Cardiac muscle cell (in vitro differentiated cells and primary cell): Measurements from ENCODE around the gene ABHD10. TPM values are rescaled to one million over a fixed set of nuclear protein-coding genes. Genes with fewer than 3 reads are reported as not detected.
A peak's percentile ranks its signal among the peaks of the same experiment; 100 is the strongest.

Source experiments
- DNase-seq, 2 donors: peaks; one replicate each; pipeline versions ENCODE4 v3.0.0 to v3.0.0-alpha.2; 2010 to 2017; ENCODE audit warnings: low read depth in 1 of 2, low spot score in 1 of 2
- H3K27ac ChIP-seq: fragments of 200-600 bp; sonication (generic); 2 replicates; pipeline ENCODE4 v1.5.1; 2016
- H3K27me3 ChIP-seq: fragments of 200-600 bp; sonication (generic); 2 replicates; pipeline ENCODE4 v1.6.0; 2016; ENCODE audit warnings: control low read depth
- H3K36me3 ChIP-seq: fragments of 200-600 bp; sonication (generic); 2 replicates; pipeline ENCODE4 v1.5.1; 2016; ENCODE audit warnings: control low read depth
- H3K4me1 ChIP-seq: fragments of 200-600 bp; sonication (generic); 2 replicates; pipeline ENCODE4 v1.8.1; 2017; ENCODE audit warnings: low read depth, mild to moderate bottlenecking, mixed run types
- H3K4me3 ChIP-seq: fragments of 200-600 bp; sonication (generic); 2 replicates; pipeline ENCODE4 v1.5.1; 2016; ENCODE audit warnings: mild to moderate bottlenecking
- H3K9me3 ChIP-seq: fragments of 200-600 bp; sonication (generic); 2 replicates; pipeline ENCODE4 v1.5.1; 2017; ENCODE audit warnings: low read depth, mild to moderate bottlenecking, control low read depth
- polyA plus RNA-seq: library from polyadenylated mRNA; unstranded; fragments of >200 nt; fragmentation: Nextera tagmentation; extraction: Ambion mirVana; gene quantifications from 2 replicates; pipeline ENCODE4 v1.2.1, GENCODE V29; 2016
- total RNA-seq: library from RNA; depleted of rRNA; stranded (reverse); fragments of >200 nt; gene quantifications from 2 replicates; pipeline ENCODE4 v1.2.3, GENCODE V29; 2016
- TF ChIP-seq, protein P1 (sequence below): IDR thresholded peaks from 2 replicates; pipeline ENCODE4 v1.5.1; 2012; ENCODE audit warnings: low read depth, mild to moderate bottlenecking, low read length

Gene ABHD10
- total RNA-seq (22.6 and 27.9 TPM in 2 replicates), polyA plus RNA-seq (37.6 and 45.9 TPM in 2 replicates)

DNA sequence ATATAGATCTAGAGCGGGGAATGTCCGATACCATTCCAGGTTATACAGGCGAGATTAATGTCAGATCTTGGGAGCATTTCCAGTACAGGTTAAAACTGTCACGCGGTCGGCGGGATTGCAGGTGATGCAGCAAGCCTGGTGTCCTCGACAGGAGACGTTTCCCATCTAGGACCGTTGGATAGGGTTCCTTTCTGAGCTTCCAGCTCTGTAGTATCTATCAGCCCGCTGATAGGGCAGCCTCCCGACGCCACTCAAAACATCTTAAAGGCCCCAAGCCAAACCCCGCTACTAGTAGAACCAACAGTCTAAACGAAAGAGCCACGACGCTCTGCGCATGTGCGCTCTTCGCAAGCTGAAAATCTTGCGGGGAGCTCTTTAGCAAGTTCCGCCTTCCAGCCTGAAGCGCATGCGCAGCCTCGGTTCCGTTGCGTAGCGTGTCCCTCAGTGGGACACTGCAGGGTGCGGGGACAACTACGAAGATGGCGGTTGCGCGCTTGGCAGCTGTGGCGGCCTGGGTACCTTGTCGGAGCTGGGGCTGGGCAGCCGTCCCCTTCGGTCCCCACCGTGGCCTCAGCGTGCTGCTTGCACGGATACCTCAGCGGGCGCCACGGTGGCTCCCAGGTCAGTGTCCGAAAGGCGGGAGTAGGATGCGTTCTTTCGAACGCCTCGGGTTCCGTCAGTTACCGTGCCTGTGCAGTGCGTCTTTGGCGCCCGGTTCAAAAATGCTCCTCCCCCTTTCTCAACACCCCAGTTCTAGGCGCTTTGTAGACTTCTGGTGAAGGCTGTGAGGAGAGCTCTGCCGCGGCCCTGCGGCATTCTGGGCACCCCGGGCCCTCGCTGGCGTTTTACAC lies at the start of gene ABHD10:
ABHD10 (plus strand) TSS at position 444 of the 851 bp plus-strand sequence; CDS start at position 480, 36 bp downstream.
- peak within 1 kb of the TSS; percentile 65 for H3K4me3 ChIP-seq
- TF ChIP-seq, protein P1, sequence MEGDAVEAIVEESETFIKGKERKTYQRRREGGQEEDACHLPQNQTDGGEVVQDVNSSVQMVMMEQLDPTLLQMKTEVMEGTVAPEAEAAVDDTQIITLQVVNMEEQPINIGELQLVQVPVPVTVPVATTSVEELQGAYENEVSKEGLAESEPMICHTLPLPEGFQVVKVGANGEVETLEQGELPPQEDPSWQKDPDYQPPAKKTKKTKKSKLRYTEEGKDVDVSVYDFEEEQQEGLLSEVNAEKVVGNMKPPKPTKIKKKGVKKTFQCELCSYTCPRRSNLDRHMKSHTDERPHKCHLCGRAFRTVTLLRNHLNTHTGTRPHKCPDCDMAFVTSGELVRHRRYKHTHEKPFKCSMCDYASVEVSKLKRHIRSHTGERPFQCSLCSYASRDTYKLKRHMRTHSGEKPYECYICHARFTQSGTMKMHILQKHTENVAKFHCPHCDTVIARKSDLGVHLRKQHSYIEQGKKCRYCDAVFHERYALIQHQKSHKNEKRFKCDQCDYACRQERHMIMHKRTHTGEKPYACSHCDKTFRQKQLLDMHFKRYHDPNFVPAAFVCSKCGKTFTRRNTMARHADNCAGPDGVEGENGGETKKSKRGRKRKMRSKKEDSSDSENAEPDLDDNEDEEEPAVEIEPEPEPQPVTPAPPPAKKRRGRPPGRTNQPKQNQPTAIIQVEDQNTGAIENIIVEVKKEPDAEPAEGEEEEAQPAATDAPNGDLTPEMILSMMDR, result no peak
- H3K36me3 ChIP-seq, result no peaks in the 10 kb centered on the region
- H3K4me1 ChIP-seq, result peaks cover 4% of the 10 kb centered on the region
- DNase-seq, result peak; percentile 98 to 99
- no peaks in the 10 kb centered on the region for H3K9me3 ChIP-seq
- H3K27ac ChIP-seq, result no peak within 1 kb of the TSS
- no peaks in the 10 kb centered on the region for H3K27me3 ChIP-seq

DNA sequence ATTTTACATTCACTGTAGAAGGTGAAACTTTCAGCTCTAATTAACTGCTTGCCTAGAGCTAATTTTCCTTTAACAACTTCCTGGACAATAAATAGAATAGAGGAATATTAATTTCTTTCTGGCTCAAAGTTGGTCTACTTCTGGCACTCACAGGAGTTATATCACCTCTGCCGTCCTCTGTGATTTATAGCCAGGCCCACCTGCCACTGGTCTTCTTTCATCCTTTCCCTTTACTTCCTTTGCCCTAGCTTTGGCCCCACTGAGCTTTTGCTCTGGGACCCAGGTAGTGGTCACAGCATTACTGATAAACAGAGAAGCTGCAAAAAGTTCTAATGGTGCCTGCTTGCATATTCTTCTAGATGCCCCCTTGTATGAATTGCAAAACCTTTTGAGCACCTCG lies 49.3 kb upstream of the ABHD10 start:
- no peak for DNase-seq
- H3K27me3 ChIP-seq, result no peaks in the 10 kb centered on the region
- no peak overlapping the region for H3K27ac ChIP-seq
- no peaks in the 10 kb centered on the region for H3K36me3 ChIP-seq
- H3K4me3 ChIP-seq, result no peak overlapping the region
- TF ChIP-seq, protein P1, result no peak
- H3K4me1 ChIP-seq, result no peaks in the 10 kb centered on the region
- H3K9me3 ChIP-seq, result no peaks in the 10 kb centered on the region

DNA sequence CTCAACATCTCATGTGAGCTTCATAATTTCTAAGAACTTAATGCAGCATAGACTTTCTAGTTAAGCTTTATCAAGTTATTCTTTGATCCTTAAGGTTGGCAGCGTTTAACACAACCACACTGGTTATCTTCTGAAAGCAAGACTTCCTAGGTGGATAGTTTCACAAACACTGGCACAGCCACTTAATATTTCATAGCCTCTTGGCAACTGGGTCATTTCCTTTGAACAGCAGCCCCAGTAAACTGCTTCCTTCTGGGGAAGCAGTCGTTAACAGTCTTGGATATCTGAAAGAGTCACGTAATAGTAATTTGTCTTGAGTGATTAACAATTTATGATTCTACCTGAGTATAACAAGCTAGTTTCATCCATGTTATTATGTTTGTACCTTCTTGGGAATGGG lies 45.9 kb upstream of the ABHD10 start:
- H3K27ac ChIP-seq, result no peak overlapping the region
- no peak for DNase-seq
- no peaks in the 10 kb centered on the region for H3K4me1 ChIP-seq
- H3K4me3 ChIP-seq, result no peak overlapping the region
- H3K27me3 ChIP-seq, result no peaks in the 10 kb centered on the region
- TF ChIP-seq, protein P1, result no peak
- no peaks in the 10 kb centered on the region for H3K36me3 ChIP-seq
- H3K9me3 ChIP-seq, result no peaks in the 10 kb centered on the region

DNA sequence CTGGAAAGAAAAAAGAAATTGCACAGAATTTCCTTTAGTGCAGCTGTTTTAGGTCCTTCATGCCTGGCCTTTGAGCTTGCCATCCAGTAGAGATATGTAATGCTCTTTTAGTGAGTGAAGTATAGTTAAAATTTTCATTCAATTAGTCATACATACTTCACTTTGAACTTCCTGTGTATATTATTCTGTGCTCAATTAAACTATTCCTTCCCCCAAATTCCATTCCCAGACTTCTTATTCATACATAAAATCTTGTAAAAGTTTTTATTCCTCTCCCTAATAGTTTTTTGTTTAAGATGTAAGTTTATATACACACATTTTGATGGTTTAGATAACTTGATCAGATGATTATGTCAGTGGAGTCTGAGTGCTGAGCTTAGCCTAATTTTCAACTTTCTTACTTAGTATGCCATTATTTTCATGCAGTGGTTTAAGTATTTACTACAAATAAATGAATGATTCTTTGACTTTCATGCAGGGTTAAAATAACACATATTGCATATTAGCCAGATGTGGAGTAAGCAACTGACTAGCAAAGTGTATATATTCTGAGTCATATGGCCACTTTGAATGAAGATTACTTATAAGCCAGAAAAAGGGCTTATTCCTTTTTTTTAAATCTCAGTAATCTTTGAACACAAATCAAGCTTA lies 42.5 kb upstream of the ABHD10 start:
- Histone ChIP-seq H3K27ac (no peak overlapping the region), H3K36me3 (peaks cover 4% of the 10 kb centered on the region), H3K9me3 (no peaks in the 10 kb centered on the region), H3K27me3 (no peaks in the 10 kb centered on the region), H3K4me1 (no peaks in the 10 kb centered on the region), H3K4me3 (no peak overlapping the region)
- DNase-seq, result peak in 1 of 2 donors; percentile 59
- TF ChIP-seq, protein P1, result no peak

DNA sequence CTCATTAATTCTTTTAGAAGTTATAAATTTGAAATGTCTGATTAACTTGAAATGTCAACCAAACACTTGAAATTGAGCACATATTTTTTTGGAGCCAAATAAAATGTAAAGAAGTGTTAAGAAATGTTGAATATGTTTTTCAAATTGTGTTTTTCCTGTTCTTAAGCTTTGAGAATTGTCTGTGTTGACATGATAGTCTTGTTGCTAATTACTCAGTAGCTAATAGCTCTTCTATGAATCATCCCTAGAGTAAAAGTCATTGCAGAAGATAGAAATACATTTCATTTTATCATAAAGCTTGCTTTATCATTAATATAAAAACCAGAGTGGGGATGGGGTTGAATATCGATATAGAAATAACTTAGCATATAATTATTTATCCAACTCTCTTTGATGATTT lies 41.9 kb upstream of the ABHD10 start:
- Histone ChIP-seq H3K4me3 (no peak overlapping the region), H3K27ac (no peak overlapping the region), H3K27me3 (no peaks in the 10 kb centered on the region), H3K36me3 (peaks cover 4% of the 10 kb centered on the region), H3K9me3 (no peaks in the 10 kb centered on the region), H3K4me1 (no peaks in the 10 kb centered on the region)
- TF ChIP-seq, protein P1, result no peak
- peak in 1 of 2 donors; percentile 24 for DNase-seq
